ENCODE data around the gene MN1.

MN1 gene

DNA sequence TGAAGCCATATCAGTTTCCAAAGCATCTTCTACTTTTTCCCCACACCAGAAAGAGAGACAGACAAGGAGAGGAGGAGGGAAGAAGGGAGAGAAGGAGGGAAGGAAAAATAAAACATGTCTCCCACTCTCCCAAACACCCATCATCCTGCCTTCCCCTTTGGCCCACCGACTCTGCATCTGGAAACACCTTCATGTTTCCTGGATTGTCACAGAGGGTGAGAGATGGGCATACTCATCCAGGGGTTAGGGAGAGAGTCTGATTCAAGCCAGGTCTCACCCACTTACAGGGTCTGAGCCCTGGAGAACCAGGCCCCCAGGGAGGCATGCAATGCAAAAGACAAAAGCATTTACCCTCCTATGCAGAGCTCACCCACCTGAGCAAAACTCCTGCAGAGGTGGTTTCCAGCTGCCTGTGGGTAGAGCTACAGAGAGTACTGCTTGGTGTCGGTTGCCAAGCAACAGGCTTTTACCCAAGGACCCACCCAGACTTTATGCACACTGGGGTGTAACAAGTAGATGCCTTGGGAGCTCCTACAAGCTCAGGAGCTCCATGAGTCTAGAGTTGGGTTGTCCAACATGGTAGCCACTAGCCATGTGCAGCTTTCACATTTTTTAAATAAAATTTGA lies 33.4 kb downstream of the MN1 start:
- H3K27me3 ChIP-seq (ENCODE audit: insufficient read depth, low read length, poor library complexity): peaks cover 23% of the 10 kb centered on the region
- H3K27ac ChIP-seq (ENCODE audit: low read length): no peak overlapping the region
- no peak overlapping the region for H3K4me3 ChIP-seq (ENCODE audit: low read depth in 1 of 2, low read length in 2 of 2)
- H3K36me3 ChIP-seq (ENCODE audit: insufficient read depth, low read length): no peaks in the 10 kb centered on the region
- ATAC-seq (ENCODE audit: insufficient read depth, low read depth) (no peak), DNase-seq (no peak)
- no peaks in the 10 kb centered on the region for H3K4me1 ChIP-seq (ENCODE audit: insufficient read depth, low read length)
- H3K9ac ChIP-seq (ENCODE audit: low read depth, low read length): no peak overlapping the region
- no peaks in the 10 kb centered on the region for H3K9me3 ChIP-seq (ENCODE audit: insufficient read depth, low read length, severe bottlenecking)
- no peak overlapping the region for H3K4me2 ChIP-seq (ENCODE audit: insufficient read depth, low read length)
- no peaks in the 10 kb centered on the region for H3K79me2 ChIP-seq (ENCODE audit: insufficient read depth, low read length)
- peaks cover 4% of the 10 kb centered on the region; the same call in 1 of the 2 replicates for H4K20me1 ChIP-seq (ENCODE audit: insufficient read depth, low read length)
- H2AFZ ChIP-seq (ENCODE audit: low read depth, low read length): no peak overlapping the region
- TF ChIP-seq CTCF (IDR thresholded peaks at IDR 0.05; ENCODE audit: borderline replicate concordance, extremely low read depth, low read length, poor library complexity, severe bottlenecking) (no peak), EZH2 (IDR thresholded peaks at IDR 0.05; ENCODE audit: borderline replicate concordance, low read depth, low read length, severe bottlenecking) (no peak)

DNA sequence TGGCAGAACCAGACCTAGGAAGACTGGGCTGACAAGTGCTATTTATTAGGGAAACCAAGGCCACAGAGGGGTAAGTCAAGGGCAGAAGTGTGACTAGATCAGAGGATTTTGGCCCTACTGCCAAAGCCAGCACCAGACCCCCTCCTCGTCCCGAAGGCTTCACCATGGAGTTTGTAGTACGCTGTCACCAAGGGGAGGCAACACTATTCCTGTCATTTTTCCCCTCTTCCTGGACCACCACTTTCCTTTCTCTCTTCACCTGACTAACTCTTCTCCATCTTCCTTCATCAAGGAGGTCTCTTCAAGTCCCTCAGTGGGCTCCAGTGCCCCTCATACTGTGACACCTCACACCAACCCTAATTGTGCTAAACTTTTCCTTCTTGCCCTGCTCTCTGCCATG lies 34.9 kb downstream of the MN1 start:
- H3K4me1 ChIP-seq (ENCODE audit: insufficient read depth, low read length): no peaks in the 10 kb centered on the region
- no peaks in the 10 kb centered on the region for H3K36me3 ChIP-seq (ENCODE audit: insufficient read depth, low read length)
- no peak for TF ChIP-seq CTCF (IDR thresholded peaks at IDR 0.05; ENCODE audit: borderline replicate concordance, extremely low read depth, low read length, poor library complexity, severe bottlenecking)
- H3K9ac ChIP-seq (ENCODE audit: low read depth, low read length): no peak overlapping the region
- no peaks in the 10 kb centered on the region for H3K9me3 ChIP-seq (ENCODE audit: insufficient read depth, low read length, severe bottlenecking)
- H2AFZ ChIP-seq (ENCODE audit: low read depth, low read length): no peak overlapping the region
- no peak overlapping the region for H3K4me2 ChIP-seq (ENCODE audit: insufficient read depth, low read length)
- no peak for DNase-seq
- H3K4me3 ChIP-seq (ENCODE audit: low read depth in 1 of 2, low read length in 2 of 2): no peak overlapping the region
- no peaks in the 10 kb centered on the region for H3K79me2 ChIP-seq (ENCODE audit: insufficient read depth, low read length)
- no peak overlapping the region for H3K27ac ChIP-seq (ENCODE audit: low read length)
- peaks cover 23% of the 10 kb centered on the region for H3K27me3 ChIP-seq (ENCODE audit: insufficient read depth, low read length, poor library complexity)
- ATAC-seq (ENCODE audit: insufficient read depth, low read depth): no peak
- peaks cover 4% of the 10 kb centered on the region; the same call in 1 of the 2 replicates for H4K20me1 ChIP-seq (ENCODE audit: insufficient read depth, low read length)

GRCh38 chr22:27765706-27766291 lies 35.8 kb downstream of the MN1 start:
- TF ChIP-seq CTCF (IDR thresholded peaks at IDR 0.05; ENCODE audit: borderline replicate concordance, extremely low read depth, low read length, poor library complexity, severe bottlenecking): no peak
- TF ChIP-seq EZH2 (IDR thresholded peaks at IDR 0.05; ENCODE audit: borderline replicate concordance, low read depth, low read length, severe bottlenecking): no peak
- Histone ChIP-seq H3K4me1 (ENCODE audit: insufficient read depth, low read length) (no peaks in the 10 kb centered on the region), H3K36me3 (ENCODE audit: insufficient read depth, low read length) (no peaks in the 10 kb centered on the region), H2AFZ (ENCODE audit: low read depth, low read length) (no peak overlapping the region), H3K4me3 (ENCODE audit: low read depth in 1 of 2, low read length in 2 of 2) (no peak overlapping the region), H3K9ac (ENCODE audit: low read depth, low read length) (no peak overlapping the region), H3K79me2 (ENCODE audit: insufficient read depth, low read length) (no peaks in the 10 kb centered on the region), H4K20me1 (ENCODE audit: insufficient read depth, low read length) (peaks cover 4% of the 10 kb centered on the region; the same call in 1 of the 2 replicates), H3K4me2 (ENCODE audit: insufficient read depth, low read length) (no peak overlapping the region), H3K9me3 (ENCODE audit: insufficient read depth, low read length, severe bottlenecking) (no peaks in the 10 kb centered on the region), H3K27me3 (ENCODE audit: insufficient read depth, low read length, poor library complexity) (peaks cover 23% of the 10 kb centered on the region), H3K27ac (ENCODE audit: low read length) (no peak overlapping the region)
- ATAC-seq (ENCODE audit: insufficient read depth, low read depth) (no peak), DNase-seq (no peak)
